K562 (cell line): Measurements from ENCODE around the gene ETV2.

ENCODE experiments used
- DNMT1 ChIP-seq: fragments of 450-650 bp; IDR thresholded peaks from 2 replicates; pipeline ENCODE4 v1.6.1; 2016; ENCODE audit warnings: antibody characterized with exemption, mild to moderate bottlenecking
- NCOR1 ChIP-seq: fragments of 450-650 bp; IDR thresholded peaks from 2 replicates; pipeline ENCODE4 v1.6.1; 2016; ENCODE audit warnings: mild to moderate bottlenecking, moderate library complexity
- SIRT6 ChIP-seq: IDR thresholded peaks from one replicate; pipeline ENCODE4 v1.6.1; 2012; ENCODE audit warnings: low read depth, mild to moderate bottlenecking, control low read depth, inconsistent platforms, low read length, moderate library complexity
- TF ChIP-seq, protein P1 (sequence below), 3 experiments: IDR thresholded peaks in 2 of 3; conservative IDR thresholded peaks in 1 of 3; 2 replicates each; pipeline ENCODE4 v1.5.1; 2011 to 2012; ENCODE audit warnings: low read length in 3 of 3, mild to moderate bottlenecking in 3 of 3, control low read depth in 2 of 3, improper control_type of control experiment in 1 of 3, inconsistent platforms in 1 of 3, low read depth in 1 of 3, mixed read lengths in 1 of 3, moderate library complexity in 1 of 3; ENCODE audit not compliant: insufficient read depth in 2 of 3

DNA sequence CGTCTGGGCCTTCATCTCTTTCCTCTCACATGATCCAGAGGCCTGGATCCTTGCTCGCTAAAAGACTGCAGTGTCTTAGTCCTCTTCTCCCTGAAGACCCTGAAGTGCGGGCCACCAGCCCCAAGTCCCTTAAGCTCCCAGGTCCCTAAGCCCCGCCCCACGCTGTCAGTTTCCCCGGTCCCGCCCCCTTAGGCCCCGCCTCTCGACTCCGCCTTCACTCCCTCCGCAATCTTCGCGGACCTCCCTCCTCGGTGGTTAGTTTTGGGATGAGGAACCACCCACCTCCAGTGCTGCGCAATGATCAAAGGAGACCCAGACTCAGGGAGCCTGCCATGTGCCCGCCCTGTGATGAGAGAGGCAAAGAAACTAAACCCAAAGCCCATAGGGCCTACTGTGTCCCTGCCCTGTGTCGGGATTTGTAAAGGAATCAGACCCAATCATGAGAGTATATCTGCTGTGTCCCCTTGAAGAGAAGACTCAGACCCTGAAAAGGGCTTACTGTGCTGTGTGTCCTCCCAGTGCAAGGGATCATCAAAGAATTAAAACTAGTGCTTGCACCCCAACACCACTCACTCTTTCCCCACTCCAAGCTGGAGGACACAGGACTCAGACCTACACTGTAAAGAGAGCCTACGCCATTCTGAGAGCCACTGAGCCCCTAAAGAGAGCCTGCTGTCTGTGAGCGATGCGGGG, 3.6 kb downstream of the ETV2 start:
- TF ChIP-seq, protein P1, sequence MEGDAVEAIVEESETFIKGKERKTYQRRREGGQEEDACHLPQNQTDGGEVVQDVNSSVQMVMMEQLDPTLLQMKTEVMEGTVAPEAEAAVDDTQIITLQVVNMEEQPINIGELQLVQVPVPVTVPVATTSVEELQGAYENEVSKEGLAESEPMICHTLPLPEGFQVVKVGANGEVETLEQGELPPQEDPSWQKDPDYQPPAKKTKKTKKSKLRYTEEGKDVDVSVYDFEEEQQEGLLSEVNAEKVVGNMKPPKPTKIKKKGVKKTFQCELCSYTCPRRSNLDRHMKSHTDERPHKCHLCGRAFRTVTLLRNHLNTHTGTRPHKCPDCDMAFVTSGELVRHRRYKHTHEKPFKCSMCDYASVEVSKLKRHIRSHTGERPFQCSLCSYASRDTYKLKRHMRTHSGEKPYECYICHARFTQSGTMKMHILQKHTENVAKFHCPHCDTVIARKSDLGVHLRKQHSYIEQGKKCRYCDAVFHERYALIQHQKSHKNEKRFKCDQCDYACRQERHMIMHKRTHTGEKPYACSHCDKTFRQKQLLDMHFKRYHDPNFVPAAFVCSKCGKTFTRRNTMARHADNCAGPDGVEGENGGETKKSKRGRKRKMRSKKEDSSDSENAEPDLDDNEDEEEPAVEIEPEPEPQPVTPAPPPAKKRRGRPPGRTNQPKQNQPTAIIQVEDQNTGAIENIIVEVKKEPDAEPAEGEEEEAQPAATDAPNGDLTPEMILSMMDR (IDR thresholded peaks at IDR 0.05 in 2 of 3, conservative IDR thresholded peaks at IDR 0.05 in 1 of 3; ENCODE audit: insufficient read depth in 2 of 3, low read depth in 1 of 3, low read length in 3 of 3): no peak
- no peak for TF ChIP-seq SIRT6
- no peak for TF ChIP-seq NCOR1
- no peak for TF ChIP-seq DNMT1
